HCT116 (cell line): ENCODE results near the gene ZNF521.

Source experiments
- CEBPB ChIP-seq: IDR thresholded peaks from 2 replicates; pipeline ENCODE4 v1.6.1; 2012; ENCODE audit warnings: low read depth
- EZH2 ChIP-seq: fragments of 200-600 bp; sonication (generic); IDR thresholded peaks from 2 replicates; pipeline ENCODE4 v1.6.1; 2017; ENCODE audit warnings: antibody characterized with exemption, mixed run types
- EZH2phosphoT487 ChIP-seq: fragments of 200-600 bp; IDR thresholded peaks from 2 replicates; pipeline ENCODE4 v1.6.1; 2018; ENCODE audit warnings: antibody characterized with exemption, borderline replicate concordance
- FOSL1 ChIP-seq: IDR thresholded peaks from 2 replicates; pipeline ENCODE4 v1.6.1; 2012; ENCODE audit warnings: low read depth
- POLR2A ChIP-seq: IDR thresholded peaks from 2 replicates; pipeline ENCODE4 v1.7.0; 2011; ENCODE audit warnings: borderline replicate concordance; ENCODE audit not compliant: insufficient read depth, insufficient read length; ENCODE audit errors: extremely low read depth
- POLR2AphosphoS5 ChIP-seq: IDR thresholded peaks from 2 replicates; pipeline ENCODE4 v1.6.1; 2011; ENCODE audit warnings: mild to moderate bottlenecking, low read depth, low read length, moderate library complexity
- RAD21 ChIP-seq: IDR thresholded peaks from 2 replicates; pipeline ENCODE4 v1.6.1; 2012; ENCODE audit warnings: low read depth, mild to moderate bottlenecking
- TCF7L2 ChIP-seq: IDR thresholded peaks from 2 replicates; pipeline ENCODE4 v1.7.0; 2011; ENCODE audit warnings: borderline replicate concordance, inconsistent platforms; ENCODE audit not compliant: insufficient read depth, insufficient read length; ENCODE audit errors: extremely low read depth
- ZNF274 ChIP-seq: fragments of 200-500 bp; sonication (Bioruptor generic); IDR thresholded peaks from 2 replicates; pipeline ENCODE4 v1.6.1; 2014; ENCODE audit warnings: mild to moderate bottlenecking, low read depth, low read length, inconsistent platforms
- TF ChIP-seq, protein P1 (sequence below): IDR thresholded peaks from 2 replicates; pipeline ENCODE4 v1.6.1; 2012
- TF ChIP-seq, protein P2 (sequence below), 3 experiments: fragments of 200-600 bp in 1 of 3; sonication (generic) in 1 of 3; IDR thresholded peaks in 2 of 3; conservative IDR thresholded peaks in 1 of 3; 2 replicates each; pipeline ENCODE4 v1.5.1; 2012 to 2017; ENCODE audit warnings: low read depth in 2 of 3, low read length in 2 of 3, antibody characterized with exemption in 1 of 3, borderline replicate concordance in 1 of 3, control low read depth in 1 of 3, mild to moderate bottlenecking in 1 of 3, mixed read lengths in 1 of 3, mixed run types in 1 of 3, moderate library complexity in 1 of 3; ENCODE audit not compliant: insufficient read depth in 1 of 3
- TF ChIP-seq, protein P3 (sequence below): IDR thresholded peaks from 2 replicates; pipeline ENCODE4 v1.6.1; 2012

DNA sequence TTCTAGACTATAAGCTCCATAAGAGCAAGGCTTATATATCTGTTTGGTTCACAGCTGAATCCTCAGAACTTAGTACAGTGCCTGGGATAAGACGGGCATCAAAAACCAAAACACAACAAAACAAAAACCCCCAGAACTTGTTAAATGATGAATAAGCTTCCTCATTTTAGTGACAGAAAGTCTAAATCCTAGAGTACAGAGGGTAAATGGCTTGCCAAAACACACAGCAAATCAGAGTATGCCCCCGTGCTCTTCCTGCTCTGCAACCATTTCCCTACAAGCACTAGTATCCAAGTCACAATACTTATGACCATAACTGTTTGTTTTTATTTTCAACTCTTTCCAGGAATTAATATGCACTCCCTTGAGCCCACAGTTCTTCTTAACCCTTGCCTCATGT, 10.1 kb downstream of the ZNF521 start:
- TF ChIP-seq, protein P1, sequence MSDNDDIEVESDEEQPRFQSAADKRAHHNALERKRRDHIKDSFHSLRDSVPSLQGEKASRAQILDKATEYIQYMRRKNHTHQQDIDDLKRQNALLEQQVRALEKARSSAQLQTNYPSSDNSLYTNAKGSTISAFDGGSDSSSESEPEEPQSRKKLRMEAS, result no peak
- TF ChIP-seq ZNF274 (no peak), TCF7L2 (no peak), POLR2A (no peak), EZH2phosphoT487 (no peak), RAD21 (no peak), EZH2 (no peak), CEBPB (no peak), POLR2AphosphoS5 (no peak), FOSL1 (no peak)
- TF ChIP-seq, protein P2, sequence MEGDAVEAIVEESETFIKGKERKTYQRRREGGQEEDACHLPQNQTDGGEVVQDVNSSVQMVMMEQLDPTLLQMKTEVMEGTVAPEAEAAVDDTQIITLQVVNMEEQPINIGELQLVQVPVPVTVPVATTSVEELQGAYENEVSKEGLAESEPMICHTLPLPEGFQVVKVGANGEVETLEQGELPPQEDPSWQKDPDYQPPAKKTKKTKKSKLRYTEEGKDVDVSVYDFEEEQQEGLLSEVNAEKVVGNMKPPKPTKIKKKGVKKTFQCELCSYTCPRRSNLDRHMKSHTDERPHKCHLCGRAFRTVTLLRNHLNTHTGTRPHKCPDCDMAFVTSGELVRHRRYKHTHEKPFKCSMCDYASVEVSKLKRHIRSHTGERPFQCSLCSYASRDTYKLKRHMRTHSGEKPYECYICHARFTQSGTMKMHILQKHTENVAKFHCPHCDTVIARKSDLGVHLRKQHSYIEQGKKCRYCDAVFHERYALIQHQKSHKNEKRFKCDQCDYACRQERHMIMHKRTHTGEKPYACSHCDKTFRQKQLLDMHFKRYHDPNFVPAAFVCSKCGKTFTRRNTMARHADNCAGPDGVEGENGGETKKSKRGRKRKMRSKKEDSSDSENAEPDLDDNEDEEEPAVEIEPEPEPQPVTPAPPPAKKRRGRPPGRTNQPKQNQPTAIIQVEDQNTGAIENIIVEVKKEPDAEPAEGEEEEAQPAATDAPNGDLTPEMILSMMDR (IDR thresholded peaks at IDR 0.05 in 2 of 3, conservative IDR thresholded peaks at IDR 0.05 in 1 of 3; ENCODE audit: borderline replicate concordance in 1 of 3, insufficient read depth in 1 of 3, low read depth in 2 of 3, low read length in 2 of 3), result no peak
- TF ChIP-seq, protein P3, sequence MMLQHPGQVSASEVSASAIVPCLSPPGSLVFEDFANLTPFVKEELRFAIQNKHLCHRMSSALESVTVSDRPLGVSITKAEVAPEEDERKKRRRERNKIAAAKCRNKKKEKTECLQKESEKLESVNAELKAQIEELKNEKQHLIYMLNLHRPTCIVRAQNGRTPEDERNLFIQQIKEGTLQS, result no peak
